RKO (cell line): Measurements from ENCODE around the gene TCF4.

Source experiments
- DNase-seq: peaks from one replicate; pipeline ENCODE4 v3.0.0-alpha.2; 2016; ENCODE audit warnings: low spot score

TCF4 gene

DNA sequence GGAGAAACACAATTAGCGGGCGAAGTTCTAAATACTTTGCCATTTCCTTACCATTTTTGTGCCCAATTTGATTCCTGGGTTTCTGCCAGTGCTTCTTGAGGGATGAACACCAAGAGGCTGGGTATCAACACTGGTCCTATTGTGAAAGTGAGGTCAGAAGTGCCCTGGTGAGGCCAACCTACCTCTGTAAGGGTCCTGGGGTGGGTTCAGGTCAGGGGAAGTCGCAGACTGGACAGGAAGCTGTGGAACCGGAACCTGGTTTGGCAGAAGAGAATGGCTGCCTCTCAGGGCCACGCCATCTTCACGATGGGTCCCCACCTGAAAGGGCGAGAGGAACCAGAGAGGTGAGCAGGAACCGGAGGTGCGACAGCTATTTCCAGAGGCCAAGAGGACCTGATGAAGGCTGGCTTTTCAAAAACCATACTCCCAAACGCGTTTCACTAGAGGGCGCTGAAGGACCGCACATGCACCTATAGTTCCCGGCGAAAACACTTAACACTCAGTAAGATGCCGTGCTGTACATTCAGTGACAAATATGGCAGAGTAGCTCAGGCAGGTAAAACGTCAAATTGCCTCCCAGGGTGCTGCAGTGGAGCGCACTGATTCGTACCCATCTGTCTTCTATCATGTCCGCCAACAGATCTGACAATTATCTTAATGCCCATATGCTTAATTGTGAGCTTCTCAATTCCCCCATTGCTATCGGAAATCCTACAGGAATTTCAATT, 353.5 kb downstream of the TCF4 start:
- DNase-seq = peak; percentile 73

DNA sequence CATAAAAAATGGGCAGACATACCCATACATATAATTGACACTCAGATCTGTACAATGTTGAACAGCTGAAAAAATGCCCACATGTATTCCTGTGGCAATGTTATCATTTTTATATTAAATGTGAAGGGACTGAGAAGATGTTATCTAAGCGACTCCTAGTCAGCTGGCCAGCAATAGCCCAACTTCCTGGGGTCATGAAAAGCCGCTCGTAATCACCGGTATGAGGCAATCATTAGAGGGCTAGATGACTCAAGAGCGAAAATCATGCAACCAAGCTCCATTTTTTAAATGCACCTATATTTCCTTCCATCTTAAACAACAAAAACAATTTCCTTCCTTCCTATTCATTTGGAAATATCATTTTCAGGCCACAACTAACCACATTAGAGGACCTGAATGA, 354.1 kb downstream of the TCF4 start:
- DNase-seq = peak; percentile 12

DNA sequence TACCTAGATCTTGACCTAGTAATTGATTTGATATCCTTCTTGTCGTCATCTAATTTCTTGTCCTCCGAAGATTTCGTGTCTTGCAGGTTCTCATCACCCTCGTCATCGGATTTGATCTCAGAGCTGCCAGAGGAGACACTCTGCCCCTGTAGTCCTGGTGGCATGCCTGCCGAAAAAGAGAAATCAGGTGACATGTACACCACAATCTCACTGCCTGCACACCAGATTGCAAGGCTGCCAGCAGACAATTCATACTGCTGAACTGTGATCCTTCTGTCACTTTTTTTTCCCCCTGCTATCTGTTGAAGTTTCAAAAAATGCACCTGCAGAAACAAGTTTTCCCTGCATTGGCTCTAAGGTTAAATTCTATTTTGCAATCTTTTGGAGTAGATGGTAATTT, 355.5 kb downstream of the TCF4 start:
- DNase-seq = no peak

DNA sequence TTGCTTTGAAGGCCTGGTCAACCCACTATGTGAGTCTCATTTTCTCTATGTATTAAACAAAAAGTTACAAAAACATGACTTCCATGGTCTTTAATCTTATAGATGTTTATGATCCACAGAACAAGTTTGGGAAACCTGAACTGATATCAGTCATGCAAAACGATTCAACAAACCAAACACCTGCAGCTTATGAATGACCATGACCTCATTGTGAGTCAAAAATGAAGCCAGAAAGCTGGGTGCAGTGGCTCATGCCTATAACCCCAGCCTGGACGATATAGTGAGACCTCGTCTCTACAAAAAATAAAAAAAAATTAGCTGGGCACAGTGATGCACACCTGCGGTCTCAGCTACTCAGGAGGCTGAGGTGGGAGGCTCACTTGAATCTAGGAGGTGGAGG, 358.3 kb downstream of the TCF4 start:
- peak; percentile 8 for DNase-seq

DNA sequence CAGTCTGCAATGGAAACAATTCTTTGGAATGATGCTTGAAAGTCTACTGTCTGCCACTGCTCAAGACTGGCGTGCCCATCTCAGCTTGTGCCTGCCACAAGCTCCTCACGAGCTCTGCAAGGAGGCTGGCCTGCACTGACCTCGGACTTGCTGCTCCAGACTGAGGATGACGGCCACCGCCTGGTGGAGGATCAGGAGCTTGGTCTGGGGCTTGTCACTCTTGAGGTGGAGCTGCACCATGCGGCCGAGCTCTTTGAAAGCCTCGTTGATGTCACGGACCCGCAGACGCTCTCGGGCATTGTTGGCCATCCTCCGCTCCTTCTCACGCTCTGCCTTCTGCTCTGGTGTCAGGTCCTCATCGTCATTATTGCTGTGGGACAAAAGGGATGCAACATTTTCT, 359.3 kb downstream of the TCF4 start:
- DNase-seq = no peak

DNA sequence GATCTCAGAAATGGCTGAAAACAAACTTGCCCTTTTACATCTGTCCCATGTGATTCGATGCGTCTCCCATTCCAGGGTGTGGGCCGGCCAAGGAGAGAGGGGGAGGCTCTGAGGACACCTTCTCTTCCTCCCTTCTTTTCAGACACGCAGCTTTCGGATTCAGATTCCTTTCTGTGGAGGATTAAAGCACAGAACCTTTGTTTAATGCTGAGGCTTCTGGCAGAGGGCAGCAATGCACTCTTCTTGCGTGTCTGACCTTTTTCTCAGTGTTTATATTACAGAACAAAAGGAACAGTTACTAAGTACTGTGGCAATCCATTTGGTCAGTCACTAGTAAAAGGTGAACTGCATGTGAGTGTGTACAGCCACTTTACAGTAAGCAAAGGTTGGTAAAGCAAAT, 359.8 kb downstream of the TCF4 start:
- DNase-seq = no peak

DNA sequence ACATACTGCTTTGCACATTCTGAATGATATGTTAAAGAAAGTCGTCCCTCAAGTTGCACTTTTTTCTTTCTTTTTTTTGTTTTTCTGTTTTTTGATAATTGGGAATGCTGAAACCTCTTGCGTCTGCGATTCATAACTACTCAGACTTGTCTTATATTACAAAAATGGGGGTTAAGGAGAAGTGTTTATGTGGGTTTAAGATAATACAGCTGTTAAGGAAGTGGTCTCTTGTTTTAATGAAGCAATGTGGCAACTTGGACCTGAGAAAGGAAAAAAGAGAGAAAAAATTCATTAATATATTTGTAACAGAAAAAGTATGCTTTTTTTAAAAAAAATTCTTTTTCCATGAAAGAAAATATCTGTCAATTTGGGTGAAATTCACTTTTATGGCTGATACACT, 360.2 kb downstream of the TCF4 start:
- no peak for DNase-seq

DNA sequence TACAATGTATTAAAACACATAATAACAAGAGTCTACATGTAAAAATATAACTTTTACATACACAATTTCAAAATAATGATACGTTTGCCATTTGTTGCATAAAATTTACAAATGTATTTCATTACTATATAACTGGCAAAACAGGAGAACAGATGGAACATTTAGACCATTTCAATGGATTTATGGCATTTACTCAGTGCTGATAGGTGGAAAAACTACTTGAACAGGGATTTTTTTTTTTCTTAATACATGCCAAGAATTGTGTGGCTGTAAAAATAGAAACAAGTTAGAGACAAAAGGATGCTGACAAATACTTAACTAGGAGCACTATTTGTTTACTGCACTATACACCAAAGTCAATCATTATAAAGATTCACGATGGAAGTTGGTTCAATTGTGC, 361.9 kb downstream of the TCF4 start:
- no peak for DNase-seq

DNA sequence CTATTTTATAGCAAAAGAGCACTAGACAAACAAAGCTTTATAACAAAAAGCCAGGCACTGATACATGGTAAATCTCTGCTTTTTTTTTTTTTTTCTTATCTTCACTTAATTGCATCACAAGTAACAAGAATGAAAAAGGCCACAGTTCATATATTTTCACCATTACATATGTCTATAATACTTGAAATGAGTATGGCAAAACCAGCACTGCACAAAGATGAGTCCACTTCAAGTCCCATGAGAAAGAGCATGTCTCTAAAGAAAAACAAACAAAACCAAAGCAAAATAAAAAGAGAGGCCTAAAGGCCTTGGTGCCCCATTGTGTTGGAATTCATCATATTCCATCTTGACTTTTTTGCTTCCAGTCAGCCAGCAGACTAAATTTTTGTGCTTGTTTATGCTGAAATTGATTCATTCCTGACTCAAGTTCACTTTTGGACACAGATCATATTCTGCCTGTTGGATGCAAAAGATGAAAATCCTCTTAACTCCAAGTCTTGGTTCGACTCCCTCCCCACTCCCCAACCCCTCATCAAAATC, 363.8 kb downstream of the TCF4 start:
- no peak for DNase-seq

DNA sequence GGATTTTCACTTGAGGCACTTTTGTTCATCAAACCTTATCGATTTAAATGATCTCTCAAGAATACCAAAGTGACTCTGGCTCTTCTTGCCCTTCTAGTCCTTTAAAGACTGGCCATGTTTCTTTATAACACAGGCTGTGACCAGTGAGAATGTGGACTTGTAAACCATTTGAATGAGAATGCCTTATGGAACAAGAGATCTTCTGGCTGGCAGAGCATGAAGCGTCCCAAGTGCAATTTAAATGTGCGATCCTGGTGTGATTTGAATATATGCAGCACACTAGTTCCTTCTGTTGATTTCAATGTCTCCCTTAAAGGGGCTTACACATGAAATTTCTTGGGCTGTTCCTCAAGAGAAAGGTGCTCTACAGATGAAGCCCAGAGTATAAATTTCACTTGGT, 366.4 kb downstream of the TCF4 start:
- DNase-seq = no peak

DNA sequence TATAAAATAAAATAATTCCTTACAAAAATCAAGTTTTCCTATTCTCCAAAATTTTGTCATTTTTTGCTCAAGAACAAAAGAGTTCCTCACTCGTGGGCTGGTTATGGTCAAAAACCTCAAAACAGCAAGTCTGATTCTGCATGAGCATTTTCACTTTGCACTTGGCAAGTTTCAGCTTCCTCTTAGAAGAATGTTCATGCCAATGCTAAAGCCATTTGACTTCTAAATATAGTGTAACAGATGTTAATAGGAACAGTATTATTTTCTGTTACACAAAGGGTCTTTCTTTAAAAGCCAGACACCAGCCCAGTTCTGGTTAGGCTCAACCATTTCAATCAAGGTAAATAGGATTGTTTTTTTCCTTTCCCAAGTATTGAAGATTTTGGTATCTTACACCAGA, 367.5 kb downstream of the TCF4 start:
- no peak for DNase-seq

DNA sequence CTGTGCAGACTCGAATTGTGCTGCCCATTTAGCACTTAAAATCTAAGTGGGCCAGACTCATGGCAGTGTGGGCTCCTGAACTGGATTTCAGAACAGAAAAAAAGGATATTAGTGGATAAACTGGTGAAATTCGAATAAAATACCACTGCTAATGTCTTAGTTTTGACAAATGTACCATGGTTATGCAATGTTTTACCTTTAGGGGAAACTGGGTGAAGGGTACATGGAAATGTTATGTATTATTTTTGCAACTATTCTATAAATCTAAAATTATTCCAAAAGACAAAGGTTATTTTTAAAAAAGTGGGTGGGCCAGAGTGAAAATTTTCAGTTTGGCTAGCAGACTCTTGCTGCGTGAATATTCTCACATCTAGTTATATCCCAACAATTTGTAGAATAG, 368.2 kb downstream of the TCF4 start:
- no peak for DNase-seq

DNA sequence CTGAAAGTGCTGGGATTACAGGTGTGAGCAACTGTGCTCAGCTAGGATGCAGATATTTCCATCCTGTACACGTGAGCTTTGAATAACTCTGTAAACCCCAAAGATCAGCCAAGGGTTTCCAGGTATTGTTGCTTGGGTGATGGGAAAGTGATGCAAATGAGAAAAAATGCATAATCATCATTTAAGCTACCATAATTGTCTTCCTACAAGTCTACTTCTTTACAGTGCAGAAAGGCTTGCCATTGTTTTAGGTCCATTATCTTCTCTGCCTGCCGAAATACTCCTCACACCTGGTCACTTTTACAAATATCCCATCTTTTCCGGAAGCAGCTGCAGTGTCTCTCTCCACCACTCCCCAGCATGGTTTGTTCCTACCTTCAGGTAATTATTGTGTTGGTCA, 368.9 kb downstream of the TCF4 start:
- no peak for DNase-seq

DNA sequence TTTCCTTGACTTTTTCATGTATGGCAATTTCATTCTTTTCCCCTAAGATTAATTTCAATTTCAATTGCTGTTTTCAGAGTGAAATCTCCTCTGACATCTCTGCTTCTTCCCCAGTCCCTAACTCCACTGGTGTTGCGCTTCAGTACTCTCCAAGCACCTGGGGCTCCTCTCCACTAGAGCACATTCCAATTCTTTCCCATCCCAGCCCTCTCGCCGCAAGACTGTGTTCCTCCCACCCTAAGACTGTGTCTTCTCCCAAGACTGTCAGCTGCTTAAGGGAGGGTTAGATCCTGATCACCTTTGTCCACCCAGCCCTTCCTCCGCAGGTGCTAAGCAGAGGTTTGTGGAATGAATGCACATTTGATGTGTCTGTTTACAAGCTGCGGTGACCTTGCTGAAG, 373.0 kb downstream of the TCF4 start:
- no peak for DNase-seq

DNA sequence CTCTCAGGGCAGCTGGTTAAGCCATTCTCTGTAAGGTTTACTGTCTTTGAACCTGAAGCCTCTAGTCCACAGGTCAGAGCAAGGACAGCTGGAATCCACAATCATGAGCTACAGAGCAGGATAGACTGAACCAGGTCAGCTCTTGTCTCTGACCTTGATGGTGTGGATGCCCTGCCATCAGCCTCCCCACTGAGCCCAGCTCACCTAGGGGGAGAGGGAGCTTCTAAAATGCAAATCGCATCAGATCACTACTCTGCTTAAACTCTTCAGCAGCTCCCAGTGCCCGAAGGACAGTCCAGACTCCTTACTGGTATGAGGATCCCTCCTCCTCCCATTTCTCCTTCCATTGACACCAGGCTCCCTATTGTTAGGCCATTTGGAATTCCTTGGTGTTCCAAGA, 373.5 kb downstream of the TCF4 start:
- no peak for DNase-seq

DNA sequence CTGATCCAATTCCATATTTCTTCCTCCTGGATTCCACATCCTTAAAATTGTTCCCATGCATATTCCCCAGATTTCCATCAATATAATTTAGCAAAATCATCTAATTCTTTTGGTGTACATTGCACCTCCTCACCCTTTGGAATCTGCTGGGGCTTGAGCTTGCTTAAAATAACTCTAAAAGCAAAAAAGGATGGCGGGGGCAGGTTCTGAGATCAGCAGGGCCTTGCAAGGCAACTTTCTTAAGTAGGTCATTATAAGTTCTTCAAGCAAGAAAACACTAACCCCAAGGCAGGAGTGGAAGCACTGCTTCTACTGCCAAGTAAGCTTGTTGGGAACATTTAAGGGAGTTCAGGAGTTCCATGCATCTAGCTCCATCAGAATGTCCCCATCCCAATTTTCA, 374.4 kb downstream of the TCF4 start:
- DNase-seq = no peak

DNA sequence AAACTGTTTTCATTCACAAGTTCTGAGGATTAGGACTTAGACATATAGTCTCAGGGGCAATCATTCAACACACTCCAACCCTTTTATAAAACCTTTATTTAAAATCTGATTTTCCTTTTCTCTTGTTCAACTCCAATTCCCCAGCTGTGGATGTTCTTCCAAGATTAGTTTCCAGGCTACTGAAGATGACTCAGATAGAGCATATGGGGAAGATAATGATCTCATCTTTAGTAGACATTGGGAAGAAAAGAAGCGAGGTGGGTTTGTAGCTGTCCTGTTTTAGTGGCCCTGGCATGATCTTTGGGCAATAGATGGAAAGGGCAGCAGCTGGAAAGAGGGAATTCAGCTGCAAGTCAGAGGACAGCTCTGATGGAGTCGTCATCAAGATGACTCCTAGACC, 381.1 kb downstream of the TCF4 start:
- DNase-seq = no peak

DNA sequence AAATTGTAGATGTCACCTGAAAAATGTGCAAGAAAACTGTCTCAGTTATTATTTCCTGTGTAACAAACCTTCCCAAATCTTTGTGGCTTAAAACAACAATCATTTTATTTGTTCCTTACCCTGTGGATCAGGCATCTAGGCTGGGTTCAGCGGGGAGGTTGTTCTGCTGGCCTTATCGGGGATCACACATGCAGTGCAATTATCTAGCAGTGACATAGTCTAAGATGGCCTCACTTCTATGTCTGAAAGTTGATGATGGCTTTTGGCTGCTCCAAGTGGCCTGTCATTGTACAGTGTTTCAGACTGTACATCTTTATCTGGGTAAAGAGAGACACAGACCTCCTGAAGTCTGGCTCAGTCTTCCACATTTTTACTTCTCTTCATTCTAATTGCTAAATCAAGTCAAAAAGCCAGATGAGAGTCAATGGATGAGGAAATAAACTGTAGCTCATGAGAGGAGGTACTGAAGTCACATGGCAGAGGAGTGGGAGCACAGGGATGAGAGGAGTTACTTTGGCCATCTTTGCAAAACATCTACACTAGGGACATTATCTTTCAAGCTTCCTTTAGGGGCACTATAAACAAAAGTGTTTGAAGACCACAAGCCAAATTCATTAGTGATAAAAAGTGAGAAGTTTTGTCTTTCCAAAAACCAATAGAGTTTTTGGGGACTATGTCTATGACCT, 385.6 kb downstream of the TCF4 start:
- DNase-seq = no peak

DNA sequence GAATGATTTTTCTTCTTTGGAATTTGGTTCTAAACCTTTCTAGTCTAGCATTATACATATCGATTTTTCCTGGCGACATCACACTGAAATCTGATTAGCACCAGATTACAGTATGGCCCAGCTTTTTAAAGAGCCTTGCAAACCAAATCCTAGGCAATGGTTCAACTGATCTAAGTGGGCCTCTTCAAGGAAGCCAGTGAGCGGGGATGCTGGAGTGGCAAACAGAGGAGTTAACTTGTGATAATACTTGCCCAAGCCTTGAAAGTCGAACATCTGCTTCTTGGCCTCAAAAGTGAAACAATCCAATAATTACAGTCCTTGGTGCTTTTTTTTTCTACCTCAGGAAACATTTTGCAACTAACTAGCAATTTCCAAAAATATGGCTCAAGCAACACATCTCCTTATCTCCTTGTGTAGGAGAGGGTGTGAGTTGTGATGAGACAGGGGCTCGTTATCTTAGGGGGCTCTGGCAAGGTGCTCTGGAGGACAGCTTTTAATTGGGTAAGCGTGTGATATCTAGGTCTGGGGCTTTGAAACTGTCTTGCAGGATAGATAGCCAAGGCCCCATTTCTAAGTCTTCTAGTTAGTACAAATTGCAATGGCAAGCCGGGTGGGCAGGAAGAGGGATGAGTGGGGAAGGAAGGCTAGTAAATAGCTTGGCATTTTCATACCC, 388.6 kb downstream of the TCF4 start:
- DNase-seq = no peak

DNA sequence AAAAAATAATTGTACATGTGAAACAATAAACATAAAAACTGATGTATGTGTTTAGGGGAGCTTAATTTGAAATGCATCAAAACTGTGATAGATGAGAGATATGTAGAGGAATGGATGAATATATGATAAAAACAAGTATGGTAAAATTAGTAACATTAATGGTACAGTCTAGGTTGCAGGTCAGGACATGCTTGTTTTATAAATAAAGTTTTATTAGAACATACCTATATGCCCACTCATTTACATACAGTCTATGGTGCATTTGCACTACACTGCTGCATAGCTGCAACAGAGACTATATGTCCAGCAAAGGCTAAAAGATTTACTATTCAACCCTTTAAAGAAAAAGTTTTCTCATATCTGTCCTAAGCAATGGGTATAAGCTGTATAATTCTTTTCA, 392.1 kb downstream of the TCF4 start:
- no peak for DNase-seq

DNA sequence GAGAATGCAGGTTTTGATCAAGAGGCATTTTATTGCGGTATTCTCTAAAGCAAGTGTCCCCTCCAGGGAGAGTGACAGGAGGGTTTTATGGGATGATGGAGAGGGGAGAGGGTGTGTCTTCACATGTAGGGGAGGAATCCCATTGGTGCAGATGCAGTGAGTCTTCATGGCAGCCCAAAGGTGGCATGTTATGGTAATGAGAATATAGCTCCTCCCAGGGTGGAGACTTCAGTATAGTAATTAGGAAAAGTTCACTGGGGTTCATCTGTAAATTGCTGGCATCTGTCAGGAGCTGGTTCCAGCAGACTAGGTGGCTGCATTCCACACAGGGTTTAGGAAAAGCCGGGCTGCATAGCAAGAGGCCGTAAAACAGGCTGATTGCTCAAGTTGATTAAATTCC, 398.0 kb downstream of the TCF4 start:
- no peak for DNase-seq

DNA sequence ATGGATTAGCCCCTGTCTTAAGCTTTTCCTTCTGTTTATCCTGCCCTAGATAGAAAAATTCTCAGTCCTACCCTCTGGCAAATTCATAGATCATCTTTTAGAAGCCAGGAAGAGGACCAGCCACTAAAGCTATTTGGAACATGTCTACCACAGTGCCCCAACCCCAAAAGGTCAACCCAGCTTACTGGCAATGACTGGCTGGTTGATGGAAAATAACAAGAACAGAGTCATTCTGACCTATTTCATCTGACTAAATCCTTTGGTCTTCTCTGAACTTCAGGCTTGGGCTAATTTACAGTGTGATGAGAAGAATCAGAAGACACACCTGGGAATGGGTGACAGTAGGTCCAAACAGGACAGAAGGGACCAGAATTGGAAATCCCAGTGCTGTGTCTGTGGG, 401.4 kb downstream of the TCF4 start:
- DNase-seq = no peak

DNA sequence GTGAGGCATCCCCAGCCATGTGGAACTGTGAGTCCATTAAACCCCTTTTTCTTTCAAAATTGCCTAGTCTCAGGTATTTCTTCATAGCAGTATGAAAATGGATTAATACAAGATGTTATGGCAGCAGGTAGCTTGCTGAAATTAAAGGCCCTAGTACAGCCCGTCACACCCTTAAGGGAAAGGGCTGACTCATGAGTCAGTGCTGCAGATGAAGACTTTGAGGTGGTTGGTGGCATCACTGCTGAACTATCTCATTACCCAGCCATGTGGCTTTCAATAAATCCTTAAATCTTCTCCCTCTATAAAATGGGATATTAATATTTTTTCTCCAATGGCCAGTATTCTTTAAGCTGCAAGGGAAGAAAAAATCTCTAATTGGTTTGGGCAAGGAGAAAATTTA, 402.6 kb downstream of the TCF4 start:
- no peak for DNase-seq
